Measurements from ENCODE around the gene SLCO3A1.

The SLCO3A1 gene

DNA sequence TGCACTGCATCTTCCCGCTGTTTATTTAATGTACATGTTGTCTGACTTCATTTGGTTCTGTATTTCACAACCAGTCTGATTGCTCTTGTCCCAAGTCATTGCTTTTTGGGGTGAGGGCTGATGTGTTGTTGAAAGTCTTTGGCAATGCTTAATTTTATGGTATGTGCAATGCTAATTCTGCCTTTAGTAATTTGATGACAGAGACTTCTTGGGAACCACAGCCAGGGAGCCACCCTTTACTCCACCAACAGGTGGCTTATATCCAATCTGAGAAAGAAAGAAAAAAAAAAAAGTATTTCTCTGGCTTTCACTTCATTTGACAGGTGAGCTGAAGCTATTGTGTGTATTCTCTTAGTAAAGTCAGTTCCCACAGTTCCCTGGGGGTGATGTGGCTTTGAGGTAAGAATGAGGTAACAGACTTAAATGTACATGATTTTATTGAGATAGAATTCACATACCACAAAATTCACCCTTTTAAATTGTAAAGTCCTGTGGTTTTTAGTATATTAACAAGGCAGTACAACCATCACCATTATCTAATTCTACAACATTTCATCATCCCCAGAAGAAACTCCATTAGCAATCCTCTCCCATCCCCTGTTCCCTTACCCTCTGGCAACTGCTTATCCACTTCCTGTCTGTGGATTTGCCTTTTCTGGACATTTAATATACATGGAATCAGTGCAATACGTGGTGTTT, 97.3 kb downstream of the SLCO3A1 start:
- H3K36me3 ChIP-seq: no peaks in the 10 kb centered on the region
- TF ChIP-seq, protein P1, sequence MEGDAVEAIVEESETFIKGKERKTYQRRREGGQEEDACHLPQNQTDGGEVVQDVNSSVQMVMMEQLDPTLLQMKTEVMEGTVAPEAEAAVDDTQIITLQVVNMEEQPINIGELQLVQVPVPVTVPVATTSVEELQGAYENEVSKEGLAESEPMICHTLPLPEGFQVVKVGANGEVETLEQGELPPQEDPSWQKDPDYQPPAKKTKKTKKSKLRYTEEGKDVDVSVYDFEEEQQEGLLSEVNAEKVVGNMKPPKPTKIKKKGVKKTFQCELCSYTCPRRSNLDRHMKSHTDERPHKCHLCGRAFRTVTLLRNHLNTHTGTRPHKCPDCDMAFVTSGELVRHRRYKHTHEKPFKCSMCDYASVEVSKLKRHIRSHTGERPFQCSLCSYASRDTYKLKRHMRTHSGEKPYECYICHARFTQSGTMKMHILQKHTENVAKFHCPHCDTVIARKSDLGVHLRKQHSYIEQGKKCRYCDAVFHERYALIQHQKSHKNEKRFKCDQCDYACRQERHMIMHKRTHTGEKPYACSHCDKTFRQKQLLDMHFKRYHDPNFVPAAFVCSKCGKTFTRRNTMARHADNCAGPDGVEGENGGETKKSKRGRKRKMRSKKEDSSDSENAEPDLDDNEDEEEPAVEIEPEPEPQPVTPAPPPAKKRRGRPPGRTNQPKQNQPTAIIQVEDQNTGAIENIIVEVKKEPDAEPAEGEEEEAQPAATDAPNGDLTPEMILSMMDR (IDR thresholded peaks at IDR 0.05): no peak
- H3K27ac ChIP-seq: peak overlapping the region; percentile 38
- no peak overlapping the region for H3K4me3 ChIP-seq (ENCODE audit: low read depth in 1 of 2, low read length in 1 of 2)
- no peaks in the 10 kb centered on the region for H3K27me3 ChIP-seq
- H3K4me1 ChIP-seq (ENCODE audit: control insufficient read depth in 1 of 2, insufficient read depth in 1 of 2, low read depth in 1 of 2, low read length in 1 of 2): peaks cover 54 to 75% of the 10 kb centered on the region in 2 experiments
- no peaks in the 10 kb centered on the region for H3K9me3 ChIP-seq

DNA sequence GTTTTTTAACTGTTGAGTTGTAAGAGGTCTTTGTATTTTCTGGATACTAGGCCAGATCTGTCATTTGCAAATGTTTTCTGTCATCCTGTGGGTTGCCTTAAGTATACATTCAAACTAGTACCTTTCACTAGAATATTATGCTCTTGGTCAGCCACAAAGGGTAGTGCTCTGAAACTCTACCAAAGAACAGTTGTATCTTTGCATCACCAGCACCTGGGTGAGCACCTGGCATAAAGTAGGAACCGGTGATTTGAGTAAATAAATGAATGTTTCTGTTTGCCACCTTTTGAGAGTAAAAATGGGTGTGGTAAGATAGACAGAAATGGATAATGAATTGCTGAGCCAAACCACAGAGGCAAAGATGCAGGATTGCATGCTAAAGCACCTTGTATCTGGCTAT, 98.7 kb downstream of the SLCO3A1 start:
- Histone ChIP-seq H3K27me3 (no peaks in the 10 kb centered on the region), H3K36me3 (no peaks in the 10 kb centered on the region), H3K9me3 (no peaks in the 10 kb centered on the region), H3K27ac (no peak overlapping the region), H3K4me3 (ENCODE audit: low read depth in 1 of 2, low read length in 1 of 2) (no peak overlapping the region), H3K4me1 (ENCODE audit: control insufficient read depth in 1 of 2, insufficient read depth in 1 of 2, low read depth in 1 of 2, low read length in 1 of 2) (peaks cover 41 to 61% of the 10 kb centered on the region in 2 experiments)
- TF ChIP-seq, protein P1 (IDR thresholded peaks at IDR 0.05): no peak

DNA sequence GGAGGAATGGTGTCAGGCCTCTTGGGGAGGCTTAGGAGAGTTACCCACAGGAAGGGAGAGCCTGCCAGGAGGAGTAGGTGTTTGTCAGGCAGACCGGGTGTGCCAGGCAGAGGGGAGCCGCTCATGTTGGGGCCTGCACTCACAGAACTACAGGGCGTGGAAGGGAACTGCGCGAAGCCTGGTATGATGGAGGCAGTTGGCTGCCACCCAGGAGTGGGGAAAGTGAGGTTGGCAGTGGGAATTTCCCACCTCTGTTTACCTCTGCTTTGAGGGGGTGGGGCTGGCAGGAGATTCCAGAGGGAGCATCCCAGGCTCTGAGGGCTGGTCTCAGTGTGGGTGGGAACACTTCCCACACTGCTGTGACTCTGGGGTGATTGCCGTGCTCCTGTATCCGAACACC, 99.9 kb downstream of the SLCO3A1 start:
- no peaks in the 10 kb centered on the region for H3K36me3 ChIP-seq
- no peaks in the 10 kb centered on the region for H3K9me3 ChIP-seq
- H3K4me3 ChIP-seq (ENCODE audit: low read depth in 1 of 2, low read length in 1 of 2): no peak overlapping the region
- no peaks in the 10 kb centered on the region for H3K27me3 ChIP-seq
- H3K27ac ChIP-seq: no peak overlapping the region
- peaks cover 29 to 48% of the 10 kb centered on the region in 2 experiments for H3K4me1 ChIP-seq (ENCODE audit: control insufficient read depth in 1 of 2, insufficient read depth in 1 of 2, low read depth in 1 of 2, low read length in 1 of 2)
- TF ChIP-seq, protein P1 (IDR thresholded peaks at IDR 0.05): no peak

DNA sequence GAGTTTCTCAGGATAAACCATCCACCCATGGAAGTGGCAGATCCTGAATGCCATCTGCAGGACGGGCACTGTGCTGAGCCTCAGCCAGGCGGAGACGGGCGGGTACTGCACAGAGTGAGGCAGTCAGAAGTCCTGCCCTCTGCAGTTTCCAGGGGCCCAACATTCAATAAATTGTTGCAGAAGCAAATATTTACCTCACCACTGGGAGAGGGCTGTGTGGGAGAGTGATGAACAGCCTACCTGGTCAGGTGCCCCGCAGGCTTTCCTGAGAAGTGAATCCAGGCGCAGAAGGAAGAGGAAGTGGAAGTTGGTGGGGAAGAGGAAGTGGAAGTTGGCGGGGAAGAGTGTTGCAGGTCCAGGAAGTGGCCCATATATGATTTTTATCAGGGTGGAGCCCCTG, 100.8 kb downstream of the SLCO3A1 start:
- Histone ChIP-seq H3K27ac (peak overlapping the region; percentile 27), H3K4me1 (ENCODE audit: control insufficient read depth in 1 of 2, insufficient read depth in 1 of 2, low read depth in 1 of 2, low read length in 1 of 2) (peaks cover 28 to 41% of the 10 kb centered on the region in 2 experiments), H3K9me3 (no peaks in the 10 kb centered on the region), H3K4me3 (ENCODE audit: low read depth in 1 of 2, low read length in 1 of 2) (no peak overlapping the region), H3K36me3 (no peaks in the 10 kb centered on the region), H3K27me3 (no peaks in the 10 kb centered on the region)
- TF ChIP-seq, protein P1 (IDR thresholded peaks at IDR 0.05): no peak

DNA sequence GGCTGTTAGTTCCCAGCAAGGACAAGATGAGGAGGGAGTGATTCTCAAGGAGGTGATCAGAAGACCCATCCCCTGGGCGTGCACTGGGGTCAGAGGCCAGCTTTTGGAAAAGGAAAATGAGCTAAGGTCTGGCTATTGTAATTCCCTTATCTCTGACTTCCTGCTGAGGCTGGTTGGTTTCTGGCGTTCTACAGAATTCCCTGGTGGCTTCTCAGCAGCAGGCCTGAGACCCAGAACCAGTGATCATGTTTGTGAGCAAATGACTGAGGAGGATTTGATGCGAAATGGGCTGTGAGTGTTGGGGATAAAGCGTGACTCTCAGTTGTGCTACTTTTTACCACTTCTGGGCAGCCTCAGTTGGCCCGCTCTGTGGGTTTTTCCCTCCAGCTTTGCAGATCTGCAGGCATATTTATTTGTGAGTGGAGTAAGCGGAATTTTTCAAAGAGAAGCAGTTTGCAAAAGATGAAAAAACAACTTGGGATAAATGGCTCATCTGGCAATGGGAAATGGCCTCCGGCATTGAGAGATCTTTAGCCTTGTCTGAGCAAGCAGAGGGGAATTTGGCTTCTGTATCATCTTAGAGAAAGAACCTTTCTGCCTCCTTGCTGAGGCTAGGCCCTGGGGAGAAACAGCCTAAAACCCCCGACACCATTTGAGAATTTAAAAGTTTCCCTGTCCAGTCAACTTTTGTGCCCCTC, 102.7 kb downstream of the SLCO3A1 start:
- Histone ChIP-seq H3K4me1 (ENCODE audit: control insufficient read depth in 1 of 2, insufficient read depth in 1 of 2, low read depth in 1 of 2, low read length in 1 of 2) (peaks cover 16 to 25% of the 10 kb centered on the region in 2 experiments), H3K4me3 (ENCODE audit: low read depth in 1 of 2, low read length in 1 of 2) (no peak overlapping the region), H3K36me3 (no peaks in the 10 kb centered on the region), H3K27me3 (no peaks in the 10 kb centered on the region), H3K9me3 (no peaks in the 10 kb centered on the region), H3K27ac (no peak overlapping the region)
- TF ChIP-seq, protein P1 (IDR thresholded peaks at IDR 0.05): no peak
